HTR-8/SVneo (cell line): ENCODE data around the gene BCHE.

ENCODE experiments used
- DNase-seq: peaks from one replicate; pipeline ENCODE4 v3.0.0; 2011; ENCODE audit warnings: low spot score, mixed read lengths; ENCODE audit not compliant: insufficient read length
- FAIRE-seq: peaks from 2 replicates; lab custom pipeline; 2011; peaks lifted over from hg19 to GRCh38; lab: Jason Lieb, UNC

Gene BCHE

GRCh38 chr3:165754219-165755007 is 82.8 kb downstream of the BCHE start:
- DNase-seq: no peak
- no peak for FAIRE-seq

GRCh38 chr3:165753560-165753959 is 83.7 kb downstream of the BCHE start:
- DNase-seq (peak; percentile 8), FAIRE-seq (no peak)

- DNase-seq (no peak), FAIRE-seq (no peak)
These were observed 85.6 kb downstream of the BCHE start for GRCh38 chr3:165751637-165752036.

GRCh38 chr3:165749821-165750220 is 87.4 kb downstream of the BCHE start:
- no peak for FAIRE-seq
- DNase-seq: no peak

- no peak for FAIRE-seq
- no peak for DNase-seq
These were observed 88.0 kb downstream of the BCHE start for GRCh38 chr3:165749241-165749640.

- FAIRE-seq: no peak
These were observed 89.1 kb downstream of the BCHE start for GRCh38 chr3:165748094-165748493.

GRCh38 chr3:165746874-165747273 is 90.3 kb downstream of the BCHE start:
- DNase-seq (no peak), FAIRE-seq (no peak)

More at GRCh38 chr3:165748094-165748493, 89.1 kb downstream of the BCHE start:
- no peak for DNase-seq

GRCh38 chr3:165744025-165744424 is 93.2 kb downstream of the BCHE start:
- DNase-seq (no peak), FAIRE-seq (no peak)

GRCh38 chr3:165742351-165742750 is 94.9 kb downstream of the BCHE start:
- FAIRE-seq (no peak), DNase-seq (no peak)

- FAIRE-seq (no peak), DNase-seq (no peak)
These were observed 107.5 kb downstream of the BCHE start for GRCh38 chr3:165729756-165730155.

- DNase-seq: no peak
- no peak for FAIRE-seq
These were observed 108.3 kb downstream of the BCHE start for GRCh38 chr3:165728924-165729323.

- FAIRE-seq (no peak), DNase-seq (no peak)
These were observed 111.9 kb downstream of the BCHE start for GRCh38 chr3:165725296-165725695.
